CD4-positive, alpha-beta T cell treated with Interferon gamma for 1 hour (primary cell): ENCODE data around the gene C1orf87.
"Not testable (repeated sequence)": the region's sequence is repeated elsewhere in the genome, so short reads cannot be mapped to it uniquely, and the experiment has no call there.

Experiments
- DNase-seq: peaks from one replicate; pipeline ENCODE4 v3.0.0-alpha.2; 2020

The C1orf87 gene

GRCh38 chr1:59992040-59992820 lies 81.3 kb downstream of the C1orf87 start:
- DNase-seq, result no peak

GRCh38 chr1:59990470-59990869 lies 83.1 kb downstream of the C1orf87 start:
- DNase-seq, result no peak

GRCh38 chr1:59986516-59987310 lies 86.9 kb downstream of the C1orf87 start:
- no peak for DNase-seq

GRCh38 chr1:59985911-59986515 lies 87.6 kb downstream of the C1orf87 start:
- no peak for DNase-seq

- DNase-seq, result no peak
These were observed 93.9 kb downstream of the C1orf87 start for GRCh38 chr1:59979666-59980065.

- DNase-seq, result no peak
These were observed 95.1 kb downstream of the C1orf87 start for GRCh38 chr1:59978511-59978910.

- no peak for DNase-seq
These were observed 95.5 kb downstream of the C1orf87 start for GRCh38 chr1:59978026-59978425.

GRCh38 chr1:59977075-59977410 lies 96.5 kb downstream of the C1orf87 start:
- DNase-seq, result no peak

GRCh38 chr1:59976194-59977074 lies 97.1 kb downstream of the C1orf87 start:
- no peak for DNase-seq

GRCh38 chr1:59973719-59974118 lies 99.9 kb downstream of the C1orf87 start:
- no peak for DNase-seq

- DNase-seq, result no peak
These were observed 101.2 kb downstream of the C1orf87 start for GRCh38 chr1:59972216-59972927.

- peak; percentile 25 for DNase-seq
These were observed 102.1 kb downstream of the C1orf87 start for GRCh38 chr1:59971464-59971911.

- DNase-seq, result not testable (repeated sequence)
These were observed 103.9 kb downstream of the C1orf87 start for GRCh38 chr1:59969542-59970175.

GRCh38 chr1:59968746-59969145 lies 104.8 kb downstream of the C1orf87 start:
- DNase-seq, result not testable (repeated sequence)

GRCh38 chr1:59967780-59968179 lies 105.8 kb downstream of the C1orf87 start:
- DNase-seq, result no peak

- no peak for DNase-seq
These were observed 106.4 kb downstream of the C1orf87 start for GRCh38 chr1:59967141-59967697.

- DNase-seq, result no peak
These were observed 121.5 kb downstream of the C1orf87 start for GRCh38 chr1:59952065-59952464.

GRCh38 chr1:59949648-59950047 lies 123.9 kb downstream of the C1orf87 start:
- DNase-seq, result no peak

- DNase-seq, result no peak
These were observed 124.6 kb downstream of the C1orf87 start for GRCh38 chr1:59948990-59949389.

- DNase-seq, result peak; percentile 18
These were observed 126.3 kb downstream of the C1orf87 start for GRCh38 chr1:59947047-59947938.
